Measurements from ENCODE around the gene GGCX. TPM values are rescaled to one million over a fixed set of nuclear protein-coding genes. Genes with fewer than 3 reads are reported as not detected.
A peak's percentile ranks its signal among the peaks of the same experiment; 100 is the strongest.

The GGCX gene
- total and polyA plus RNA-seq, 2 donors (not counting 3 experiments of a cell fraction or from before 2014, with no cell fraction given) = 48.0 to 62.7 TPM

DNA sequence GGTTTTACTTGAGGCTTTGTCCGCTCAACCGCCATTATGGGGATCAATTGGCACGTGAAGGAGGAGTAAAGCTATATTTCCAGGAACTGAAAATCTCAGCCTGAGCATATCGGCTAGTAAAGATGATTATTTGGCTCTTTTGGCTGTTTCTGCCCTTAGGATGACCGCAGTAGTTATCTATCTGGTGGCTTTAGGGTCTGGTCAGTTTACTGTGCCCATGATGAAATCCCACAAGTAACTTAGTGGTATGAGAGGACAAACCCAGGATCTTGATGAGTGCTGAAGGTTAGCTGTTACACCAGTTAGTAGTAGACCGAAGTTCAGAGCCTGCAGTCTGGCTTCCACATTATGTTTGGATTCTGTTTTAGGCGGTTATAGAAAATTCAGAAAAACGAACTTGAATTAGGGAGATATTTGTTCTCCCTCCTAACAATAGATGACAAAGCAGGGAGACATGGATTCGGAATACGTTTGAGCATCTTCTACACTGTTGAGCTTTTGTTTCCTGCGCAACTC, 21.1 kb downstream of the GGCX start:
- H3K4me1 ChIP-seq (ENCODE audit: control insufficient read depth, extremely low read depth, insufficient read depth, low read length) = peaks cover 42% of the 10 kb centered on the region
- POLR2A ChIA-PET = interaction anchor here (1.0 to 4.5 kb wide), 11 partner anchors 10 to 186 kb away, joined by 3 to 73 read pairs (median 5); partner anchors contain the start of genes ELMOD3, RETSAT, SH2D6 and TMEM150A
- no peak overlapping the region for H2AFZ ChIP-seq (ENCODE audit: low read depth, low read length)
- H3K79me2 ChIP-seq (ENCODE audit: control insufficient read depth, insufficient read depth, low read length) = peaks cover 51% of the 10 kb centered on the region
- H3K36me3 ChIP-seq (ENCODE audit: control insufficient read depth in 2 of 2, extremely low read depth in 1 of 2, insufficient read depth in 2 of 2, low read length in 2 of 2) = peaks cover 20 to 26% of the 10 kb centered on the region in 2 experiments
- dilution Hi-C loops (cut with MboI; ENCODE audit: extremely low pct_ligation_motif_present, low sequenced_read_pairs) = no loop called here
- peaks cover 4% of the 10 kb centered on the region for H4K20me1 ChIP-seq (replicated peaks; ENCODE audit: control insufficient read depth, extremely low read depth, insufficient read depth, low read length)
- peak overlapping the region; percentile 84 to 96 (median 84) for H3K4me3 ChIP-seq (replicated peaks in 1 of 3; ENCODE audit: insufficient read depth in 1 of 3, low read depth in 1 of 3, low read length in 3 of 3)
- DNase-seq (ENCODE audit: low read depth, low spot score) (peak; percentile 51), FAIRE-seq (peak; percentile 48)
- intact Hi-C loops (cut with micrococcal nuclease) = no loop called here
- H3K9me3 ChIP-seq (replicated peaks; ENCODE audit: control insufficient read depth, insufficient read depth, low read length) = no peaks in the 10 kb centered on the region
- peak overlapping the region; percentile 100 for H3K9ac ChIP-seq (replicated peaks; ENCODE audit: extremely low read depth, insufficient read depth, low read length)
- TSS peak; percentile 16 for BruUV-seq (replicated peaks)
- H3K27me3 ChIP-seq (ENCODE audit: control insufficient read depth in 2 of 2, insufficient read depth in 2 of 2, low read length in 2 of 2) = no peaks in the 10 kb centered on the region
- CTCF ChIA-PET = interaction anchor here (1.4 to 5.1 kb wide), 5 partner anchors 12 to 186 kb away, joined by 3 to 63 read pairs (median 6); partner anchors contain the start of genes ELMOD3, RETSAT and SH2D6
- peak overlapping the region; percentile 0 for H3K27ac ChIP-seq (ENCODE audit: insufficient read depth, low read depth, low read length)
- TF ChIP-seq JUN (IDR thresholded peaks at IDR 0.05; ENCODE audit: borderline replicate concordance, insufficient read depth, insufficient read length, low read depth) (no peak), POLR2AphosphoS5 (IDR thresholded peaks at IDR 0.05; ENCODE audit: insufficient read depth, low read depth, low read length) (peak; percentile 12)
- TF ChIP-seq, protein P1, sequence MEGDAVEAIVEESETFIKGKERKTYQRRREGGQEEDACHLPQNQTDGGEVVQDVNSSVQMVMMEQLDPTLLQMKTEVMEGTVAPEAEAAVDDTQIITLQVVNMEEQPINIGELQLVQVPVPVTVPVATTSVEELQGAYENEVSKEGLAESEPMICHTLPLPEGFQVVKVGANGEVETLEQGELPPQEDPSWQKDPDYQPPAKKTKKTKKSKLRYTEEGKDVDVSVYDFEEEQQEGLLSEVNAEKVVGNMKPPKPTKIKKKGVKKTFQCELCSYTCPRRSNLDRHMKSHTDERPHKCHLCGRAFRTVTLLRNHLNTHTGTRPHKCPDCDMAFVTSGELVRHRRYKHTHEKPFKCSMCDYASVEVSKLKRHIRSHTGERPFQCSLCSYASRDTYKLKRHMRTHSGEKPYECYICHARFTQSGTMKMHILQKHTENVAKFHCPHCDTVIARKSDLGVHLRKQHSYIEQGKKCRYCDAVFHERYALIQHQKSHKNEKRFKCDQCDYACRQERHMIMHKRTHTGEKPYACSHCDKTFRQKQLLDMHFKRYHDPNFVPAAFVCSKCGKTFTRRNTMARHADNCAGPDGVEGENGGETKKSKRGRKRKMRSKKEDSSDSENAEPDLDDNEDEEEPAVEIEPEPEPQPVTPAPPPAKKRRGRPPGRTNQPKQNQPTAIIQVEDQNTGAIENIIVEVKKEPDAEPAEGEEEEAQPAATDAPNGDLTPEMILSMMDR (IDR thresholded peaks at IDR 0.05; ENCODE audit: extremely low read depth in 1 of 2, insufficient read depth in 1 of 2, low read depth in 1 of 2, low read length in 2 of 2) = no peak
- peak overlapping the region; percentile 97 for H3K4me2 ChIP-seq (ENCODE audit: insufficient read depth, low read length)
- H3K9me1 ChIP-seq (replicated peaks; ENCODE audit: control insufficient read depth, extremely low read depth, insufficient read depth, low read length) = no peaks in the 10 kb centered on the region
